ENCODE results near the gene C6orf118. TPM values are rescaled to one million over a fixed set of nuclear protein-coding genes. Genes with fewer than 3 reads are reported as not detected.

Gene C6orf118
- total RNA-seq, 1 donor from 2014 or later, result not detected

GRCh38 chr6:165268987-165269386 is 40.4 kb downstream of the C6orf118 start:
- no peaks in the 10 kb centered on the region for H3K36me3 Mint-ChIP-seq (ENCODE audit: unreplicated experiment)
- TF ChIP-seq CTCF (IDR thresholded peaks at IDR 0.05; ENCODE audit: partially characterized antibody, unreplicated experiment), result no peak
- H3K4me1 Mint-ChIP-seq (ENCODE audit: low read depth, unreplicated experiment), result no peaks in the 10 kb centered on the region
- no peaks in the 10 kb centered on the region for H3K9me3 Mint-ChIP-seq (ENCODE audit: unreplicated experiment)
- DNase-seq, result no peak
- no peak overlapping the region for H3K27ac Mint-ChIP-seq (ENCODE audit: unreplicated experiment)
- H3K27me3 Mint-ChIP-seq (ENCODE audit: unreplicated experiment), result no peaks in the 10 kb centered on the region
- H3K4me3 Mint-ChIP-seq (ENCODE audit: unreplicated experiment), result no peak overlapping the region

- H3K27ac Mint-ChIP-seq (ENCODE audit: unreplicated experiment), result no peak overlapping the region
- no peaks in the 10 kb centered on the region for H3K36me3 Mint-ChIP-seq (ENCODE audit: unreplicated experiment)
- no peak overlapping the region for H3K4me3 Mint-ChIP-seq (ENCODE audit: unreplicated experiment)
- no peaks in the 10 kb centered on the region for H3K4me1 Mint-ChIP-seq (ENCODE audit: low read depth, unreplicated experiment)
- no peaks in the 10 kb centered on the region for H3K9me3 Mint-ChIP-seq (ENCODE audit: unreplicated experiment)
- H3K27me3 Mint-ChIP-seq (ENCODE audit: unreplicated experiment), result no peaks in the 10 kb centered on the region
- DNase-seq, result no peak
- no peak for TF ChIP-seq CTCF (IDR thresholded peaks at IDR 0.05; ENCODE audit: partially characterized antibody, unreplicated experiment)
Measured at GRCh38 chr6:165266621-165267020, 42.8 kb downstream of the C6orf118 start.

- Mint-ChIP-seq H3K4me1 (ENCODE audit: low read depth, unreplicated experiment) (no peaks in the 10 kb centered on the region), H3K27ac (ENCODE audit: unreplicated experiment) (no peak overlapping the region), H3K4me3 (ENCODE audit: unreplicated experiment) (no peak overlapping the region), H3K27me3 (ENCODE audit: unreplicated experiment) (no peaks in the 10 kb centered on the region), H3K9me3 (ENCODE audit: unreplicated experiment) (no peaks in the 10 kb centered on the region), H3K36me3 (ENCODE audit: unreplicated experiment) (no peaks in the 10 kb centered on the region)
- no peak for DNase-seq
- TF ChIP-seq CTCF (IDR thresholded peaks at IDR 0.05; ENCODE audit: partially characterized antibody, unreplicated experiment), result no peak
Measured at GRCh38 chr6:165266191-165266590, 43.2 kb downstream of the C6orf118 start.

- Mint-ChIP-seq H3K36me3 (ENCODE audit: unreplicated experiment) (peaks cover 9% of the 10 kb centered on the region), H3K4me3 (ENCODE audit: unreplicated experiment) (no peak overlapping the region), H3K27me3 (ENCODE audit: unreplicated experiment) (no peaks in the 10 kb centered on the region), H3K27ac (ENCODE audit: unreplicated experiment) (no peak overlapping the region), H3K4me1 (ENCODE audit: low read depth, unreplicated experiment) (no peaks in the 10 kb centered on the region), H3K9me3 (ENCODE audit: unreplicated experiment) (peaks cover 1% of the 10 kb centered on the region)
- no peak for TF ChIP-seq CTCF (IDR thresholded peaks at IDR 0.05; ENCODE audit: partially characterized antibody, unreplicated experiment)
- no peak for DNase-seq
Measured at GRCh38 chr6:165260462-165260861, 48.9 kb downstream of the C6orf118 start.

GRCh38 chr6:165249808-165250207 is 59.6 kb downstream of the C6orf118 start:
- H3K4me1 Mint-ChIP-seq (ENCODE audit: low read depth, unreplicated experiment), result no peaks in the 10 kb centered on the region
- H3K9me3 Mint-ChIP-seq (ENCODE audit: unreplicated experiment), result no peaks in the 10 kb centered on the region
- TF ChIP-seq CTCF (IDR thresholded peaks at IDR 0.05; ENCODE audit: partially characterized antibody, unreplicated experiment), result no peak
- H3K36me3 Mint-ChIP-seq (ENCODE audit: unreplicated experiment), result no peaks in the 10 kb centered on the region
- no peak overlapping the region for H3K4me3 Mint-ChIP-seq (ENCODE audit: unreplicated experiment)
- no peak for DNase-seq
- no peaks in the 10 kb centered on the region for H3K27me3 Mint-ChIP-seq (ENCODE audit: unreplicated experiment)
- H3K27ac Mint-ChIP-seq (ENCODE audit: unreplicated experiment), result no peak overlapping the region

Measured in glutamatergic neuron (in vitro differentiated cells).